IPS-18c (cell line): ENCODE results near the gene RASL11A.
"Not testable (repeated sequence)": the region's sequence is repeated elsewhere in the genome, so short reads cannot be mapped to it uniquely, and the experiment has no call there.

Source experiments
- H3K4me3 ChIP-seq: 2 replicates; pipeline ENCODE4 v1.7.0; 2013; ENCODE audit warnings: low read depth, mild to moderate bottlenecking, low read length, moderate library complexity; ENCODE audit not compliant: insufficient read depth
- H3K9me3 ChIP-seq: one replicate; pipeline ENCODE4 v1.6.1; 2013; ENCODE audit warnings: mild to moderate bottlenecking, low read length, moderate library complexity; ENCODE audit not compliant: control insufficient read depth, insufficient read depth

RASL11A gene

GRCh38 chr13:27270594-27271520 lies at the start of gene RASL11A:
Gene RASL11A (plus strand): TSS chr13:27270830. CDS start chr13:27270945, 115 bp downstream.
- peak within 1 kb of the TSS; percentile 74 for H3K4me3 ChIP-seq
- H3K9me3 ChIP-seq: peaks cover 3% of the 10 kb centered on the region

- H3K4me3 ChIP-seq, H3K9me3 ChIP-seq: not testable (repeated sequence)
Measured at GRCh38 chr13:27222100-27222499, 48.5 kb upstream of the RASL11A start.

GRCh38 chr13:27226991-27227390 lies 43.6 kb upstream of the RASL11A start:
- Histone ChIP-seq H3K9me3 (no peaks in the 10 kb centered on the region), H3K4me3 (no peak overlapping the region)

- H3K9me3 ChIP-seq: no peaks in the 10 kb centered on the region
- no peak overlapping the region for H3K4me3 ChIP-seq
Measured at GRCh38 chr13:27228131-27228530, 42.5 kb upstream of the RASL11A start.

GRCh38 chr13:27229642-27230041 lies 41.0 kb upstream of the RASL11A start:
- Histone ChIP-seq H3K4me3 (no peak overlapping the region), H3K9me3 (no peaks in the 10 kb centered on the region)

GRCh38 chr13:27233964-27234363 lies 36.7 kb upstream of the RASL11A start:
- no peaks in the 10 kb centered on the region for H3K9me3 ChIP-seq
- no peak overlapping the region for H3K4me3 ChIP-seq

- H3K4me3 ChIP-seq: no peak overlapping the region
- no peaks in the 10 kb centered on the region for H3K9me3 ChIP-seq
Measured at GRCh38 chr13:27236478-27236877, 34.2 kb upstream of the RASL11A start.

- H3K4me3 ChIP-seq: no peak overlapping the region
Measured at GRCh38 chr13:27242702-27243101, 27.9 kb upstream of the RASL11A start.

GRCh38 chr13:27245610-27246009 lies 25.0 kb upstream of the RASL11A start:
- no peaks in the 10 kb centered on the region for H3K9me3 ChIP-seq
- H3K4me3 ChIP-seq: no peak overlapping the region

More at GRCh38 chr13:27242702-27243101, 27.9 kb upstream of the RASL11A start:
- no peaks in the 10 kb centered on the region for H3K9me3 ChIP-seq

GRCh38 chr13:27250833-27251165 lies 19.8 kb upstream of the RASL11A start:
- H3K4me3 ChIP-seq: peak overlapping the region; percentile 97
- H3K9me3 ChIP-seq: no peaks in the 10 kb centered on the region

- no peaks in the 10 kb centered on the region for H3K9me3 ChIP-seq
- peak within 1 kb of the TSS; percentile 97 for H3K4me3 ChIP-seq
Measured at GRCh38 chr13:27251166-27252091, 19.2 kb upstream of the RASL11A start, which contains the start of gene RPL21. Gene RPL21 (plus strand): TSS chr13:27251558. CDS start chr13:27253777, 2,219 bp downstream.

GRCh38 chr13:27252467-27252866 lies 18.2 kb upstream of the RASL11A start:
- H3K9me3 ChIP-seq: no peaks in the 10 kb centered on the region
- H3K4me3 ChIP-seq: peak overlapping the region; percentile 97

- Histone ChIP-seq H3K9me3 (no peaks in the 10 kb centered on the region), H3K4me3 (no peak overlapping the region)
Measured at GRCh38 chr13:27257233-27257568, 13.4 kb upstream of the RASL11A start.

GRCh38 chr13:27257648-27258253 lies 12.9 kb upstream of the RASL11A start:
- H3K4me3 ChIP-seq: no peak overlapping the region
- H3K9me3 ChIP-seq: no peaks in the 10 kb centered on the region

GRCh38 chr13:27258637-27259386 lies 11.8 kb upstream of the RASL11A start:
- H3K9me3 ChIP-seq: no peaks in the 10 kb centered on the region
- H3K4me3 ChIP-seq: no peak overlapping the region

- no peaks in the 10 kb centered on the region for H3K9me3 ChIP-seq
- H3K4me3 ChIP-seq: no peak overlapping the region
Measured at GRCh38 chr13:27259831-27260230, 10.8 kb upstream of the RASL11A start.

- no peaks in the 10 kb centered on the region for H3K9me3 ChIP-seq
Measured at GRCh38 chr13:27261396-27261795, 9.2 kb upstream of the RASL11A start.

More at GRCh38 chr13:27261396-27261795, 9.2 kb upstream of the RASL11A start:
- H3K4me3 ChIP-seq: no peak overlapping the region
